ENCODE results near the gene ANG. TPM values are rescaled to one million over a fixed set of nuclear protein-coding genes. Genes with fewer than 3 reads are reported as not detected.

The ANG gene
- total and polyA plus RNA-seq, 2 of the 8 experiments (the other 6 are each of a cell fraction or from before 2014, with no cell fraction given) = 2.2 to 4.6 TPM

DNA sequence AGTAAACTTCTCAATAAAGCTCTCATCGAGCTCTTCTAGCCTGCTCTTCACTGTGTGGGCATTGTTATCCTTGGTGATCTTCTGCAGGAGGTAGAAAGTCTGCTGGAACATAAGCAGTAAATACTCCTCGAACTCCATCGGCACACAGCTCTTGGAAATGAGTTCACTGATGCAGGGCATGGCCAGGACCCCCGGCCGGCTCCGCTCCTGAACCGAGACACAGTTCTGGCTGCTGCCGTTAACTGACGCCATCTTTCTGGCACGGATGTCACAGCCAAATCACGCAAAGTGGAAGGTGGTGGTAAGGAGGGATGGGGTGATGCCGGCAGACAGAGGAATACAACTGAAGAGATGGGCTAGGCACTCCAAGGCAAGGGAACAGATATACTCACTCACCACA is 33.5 kb downstream of the ANG start:
- 91% methylated on average over 12 of the region's 12 CpGs; no CpG with 5 or more reads in 1 of the 2 experiments for WGBS, 2 experiments (ENCODE audit: extremely low coverage in 1 of 2, insufficient coverage in 1 of 2, insufficient read length in 1 of 2, insufficient replicate concordance in 2 of 2, low coverage in 1 of 2, low lambda C conversion rate in 2 of 2, missing lambda C conversion rate in 1 of 2)
- no peak for FAIRE-seq
- H3K56ac ChIP-seq (replicated peaks; ENCODE audit: insufficient read length, low read depth, low read length) = no peak overlapping the region
- TF ChIP-seq CEBPB (IDR thresholded peaks at IDR 0.05; ENCODE audit: low read depth, low read length) (no peak), BRCA1 (IDR thresholded peaks at IDR 0.05; ENCODE audit: low read depth, low read length) (no peak), GTF2F1 (IDR thresholded peaks at IDR 0.05; ENCODE audit: borderline replicate concordance, low read depth, low read length) (no peak), CTBP2 (IDR thresholded peaks at IDR 0.05; ENCODE audit: borderline replicate concordance, insufficient read depth, insufficient read length, low read length) (no peak), RXRA (IDR thresholded peaks at IDR 0.05; ENCODE audit: insufficient read depth, low read depth, low read length) (no peak), TAF7 (optimal IDR thresholded peaks at IDR 0.05; ENCODE audit: borderline replicate concordance, low read depth, low read length) (no peak), HDAC6 (IDR thresholded peaks at IDR 0.05; ENCODE audit: low read depth, low read length) (no peak), RBBP5 (IDR thresholded peaks at IDR 0.05; ENCODE audit: borderline replicate concordance, low read depth, low read length) (no peak), SUZ12 (IDR thresholded peaks at IDR 0.05; ENCODE audit: low read length) (no peak), E2F6 (IDR thresholded peaks at IDR 0.05) (no peak), CHD1 (IDR thresholded peaks at IDR 0.05; ENCODE audit: low read depth, low read length) (no peak), GABPA (IDR thresholded peaks at IDR 0.05; ENCODE audit: borderline replicate concordance, insufficient read depth, low read length) (no peak), POU5F1 (IDR thresholded peaks at IDR 0.05; ENCODE audit: low read depth, low read length) (no peak), POLR2AphosphoS5 (IDR thresholded peaks at IDR 0.05; ENCODE audit: low read depth, low read length) (no peak)

More for the DNA sequence above, 33.5 kb downstream of the ANG start:
- H3K27me3 ChIP-seq (replicated peaks in 1 of 4; ENCODE audit: control insufficient read depth in 3 of 4, extremely low read depth in 1 of 4, insufficient read depth in 3 of 4, low read length in 3 of 4) = peaks cover 0 to 3% (median 0%) of the 10 kb centered on the region in 4 experiments; a peak in 1 of 7 replicates
- H3K36me3 ChIP-seq (ENCODE audit: control insufficient read depth in 2 of 4, insufficient read depth in 4 of 4, low read length in 3 of 4) = no peaks in the 10 kb centered on the region
- POLR2A ChIA-PET (ENCODE audit: partially characterized antibody) = no interaction called here
- H2AFZ ChIP-seq (ENCODE audit: low read length) = no peak overlapping the region
- no peak overlapping the region for H3K18ac ChIP-seq (ENCODE audit: extremely low read depth, low read length)
- no peaks in the 10 kb centered on the region for H3K4me1 ChIP-seq (replicated peaks in 1 of 4; ENCODE audit: control insufficient read depth in 3 of 4, insufficient read depth in 4 of 4, low read length in 3 of 4)
- no peak overlapping the region for H3K14ac ChIP-seq (ENCODE audit: insufficient read length)
- no peak overlapping the region for H3K4ac ChIP-seq (replicated peaks; ENCODE audit: insufficient read length, low read depth, low read length)
- H3K23ac ChIP-seq (ENCODE audit: insufficient read length) = no peak overlapping the region
- H3K9ac ChIP-seq (replicated peaks in 1 of 4; ENCODE audit: extremely low read depth in 1 of 4, low read depth in 3 of 4, low read length in 3 of 4) = no peak overlapping the region
- no peaks in the 10 kb centered on the region for H3K9me3 ChIP-seq (ENCODE audit: insufficient read depth in 2 of 2, low read depth in 1 of 2, low read length in 1 of 2)
- no peak overlapping the region for H2BK20ac ChIP-seq (ENCODE audit: low read length)
- no peaks in the 10 kb centered on the region for H3K79me2 ChIP-seq (ENCODE audit: control insufficient read depth in 1 of 2, insufficient read depth in 2 of 2, low read length in 2 of 2)
- H2AK5ac ChIP-seq (ENCODE audit: low read depth, low read length) = no peak overlapping the region
- H3K23me2 ChIP-seq (ENCODE audit: low read depth, low read length) = no peaks in the 10 kb centered on the region
- H2BK120ac ChIP-seq (replicated peaks; ENCODE audit: low read depth, low read length) = no peak overlapping the region
- no peak overlapping the region for H4K5ac ChIP-seq (ENCODE audit: insufficient read length, low read depth, low read length)
- DNase-seq (ENCODE audit: low read depth in 1 of 2, low spot score in 2 of 2) = no peak
- no peaks in the 10 kb centered on the region for H3K79me1 ChIP-seq (ENCODE audit: low read depth, low read length)
- no peak overlapping the region for H3K4me2 ChIP-seq (ENCODE audit: insufficient read depth in 1 of 2, low read depth in 2 of 2, low read length in 2 of 2)
- no peaks in the 10 kb centered on the region for H4K20me1 ChIP-seq (replicated peaks in 1 of 2; ENCODE audit: control insufficient read depth in 1 of 2, insufficient read depth in 2 of 2, low read length in 2 of 2)
- no peak overlapping the region for H2BK12ac ChIP-seq (ENCODE audit: low read depth, low read length)
- H2BK15ac ChIP-seq (ENCODE audit: low read length) = no peak overlapping the region
- H4K8ac ChIP-seq (ENCODE audit: extremely low read depth, insufficient read depth, low read length) = peak overlapping the region; percentile 57; the same call in 1 of the 2 replicates
- no peak overlapping the region for H4K91ac ChIP-seq (replicated peaks; ENCODE audit: insufficient read length, low read length)
- H3K27ac ChIP-seq (ENCODE audit: low read depth, low read length) = no peak overlapping the region
- H2BK5ac ChIP-seq (ENCODE audit: low read depth, low read length) = no peak overlapping the region
- no peak overlapping the region for H3K4me3 ChIP-seq (ENCODE audit: extremely low read depth in 1 of 4, insufficient read depth in 2 of 4, low read depth in 3 of 4, low read length in 4 of 4)
- CTCF ChIA-PET (ENCODE audit: partially characterized antibody) = interaction anchor here (1.4 to 1.9 kb wide), 4 partner anchors 9 to 26 kb away, joined by 3 to 7 read pairs (median 4); no protein-coding TSS in a partner anchor
